GM21825 (cell line): ENCODE data around the gene CELF4.

Source experiments
- ATAC-seq: cut with Tn5 transposase; IDR thresholded peaks from one replicate; pipeline ENCODE4 v1.9.1; 2021; ENCODE audit warnings: mild to moderate bottlenecking, moderate library complexity; ENCODE audit not compliant: unreplicated experiment

Gene CELF4

GRCh38 chr18:37266290-37266689 is 299.3 kb downstream of the CELF4 start:
- no peak for ATAC-seq

GRCh38 chr18:37265382-37265781 is 300.2 kb downstream of the CELF4 start:
- ATAC-seq, result no peak

DNA sequence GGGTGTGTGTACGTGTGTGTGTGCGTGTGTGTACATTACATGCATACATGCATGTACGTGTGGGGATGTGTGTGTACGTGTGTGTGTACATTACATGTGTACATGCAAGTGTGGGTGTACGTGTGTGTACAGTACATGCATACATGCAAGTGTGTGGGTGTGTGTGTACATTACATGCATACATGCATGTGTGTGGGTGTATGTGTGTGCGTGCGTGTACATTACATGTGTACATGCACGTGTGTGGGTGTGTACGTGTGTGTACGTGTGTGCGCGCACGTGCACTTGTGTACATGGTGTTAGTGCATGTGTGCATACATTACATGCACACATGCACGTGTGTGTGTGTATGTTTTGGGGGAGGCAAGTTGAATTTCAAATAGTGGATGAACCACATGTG is 300.6 kb downstream of the CELF4 start:
- ATAC-seq, result no peak

DNA sequence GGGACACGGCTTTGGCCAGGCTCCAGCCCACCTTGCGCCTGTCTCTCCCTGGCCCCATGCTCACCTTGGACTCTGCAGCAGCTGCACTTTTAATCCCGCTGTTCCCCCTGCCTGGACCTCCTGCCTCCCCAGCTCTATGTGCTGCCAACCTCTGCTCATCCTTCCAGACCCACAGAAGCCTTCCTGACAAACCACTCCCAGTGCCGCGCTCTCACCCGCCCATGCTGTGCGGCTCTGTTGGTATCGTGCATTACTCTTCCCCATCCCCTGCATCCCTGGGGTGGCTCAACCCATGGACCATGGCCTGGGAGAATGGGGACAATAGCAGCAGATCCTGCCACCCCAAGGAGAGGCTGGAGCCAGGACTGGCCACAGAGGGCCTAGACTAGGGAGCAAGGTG is 303.6 kb downstream of the CELF4 start:
- ATAC-seq, result no peak

GRCh38 chr18:37261246-37261840 is 304.3 kb downstream of the CELF4 start:
- no peak for ATAC-seq

DNA sequence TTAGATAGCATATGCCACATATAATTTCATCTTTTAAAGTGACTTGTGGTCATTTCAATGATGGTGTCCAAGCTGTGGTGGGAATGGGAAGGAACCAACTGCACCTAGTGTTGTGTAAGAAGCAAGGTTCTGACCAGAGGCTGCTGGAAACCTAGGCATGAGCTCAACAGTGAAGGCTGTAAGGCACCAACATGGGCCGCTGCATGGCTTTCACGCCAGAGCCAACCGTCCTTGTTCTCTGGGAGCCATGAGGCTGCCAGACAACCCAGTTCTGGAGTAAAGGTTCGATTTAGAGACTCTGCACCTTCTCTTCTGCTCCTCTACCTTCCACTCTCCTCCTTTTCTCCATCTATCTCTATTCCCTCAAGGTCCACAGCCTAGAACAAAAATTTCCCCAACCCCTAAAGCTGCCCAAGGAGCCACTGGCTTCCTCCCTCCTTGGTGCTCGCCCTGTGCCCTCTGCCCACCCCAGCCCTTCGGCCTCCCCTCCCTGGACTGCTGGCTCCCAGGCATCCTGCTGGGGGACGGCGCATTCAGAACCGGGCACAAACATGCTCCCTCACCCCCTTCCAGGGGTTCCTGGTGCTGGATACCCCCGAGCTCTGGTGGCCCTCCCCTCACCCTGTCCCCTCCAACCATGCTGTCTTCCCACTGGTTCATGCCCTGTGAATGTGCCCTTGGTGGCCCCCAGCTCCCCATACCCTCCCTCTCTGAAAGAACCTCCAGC is 305.1 kb downstream of the CELF4 start:
- no peak for ATAC-seq

DNA sequence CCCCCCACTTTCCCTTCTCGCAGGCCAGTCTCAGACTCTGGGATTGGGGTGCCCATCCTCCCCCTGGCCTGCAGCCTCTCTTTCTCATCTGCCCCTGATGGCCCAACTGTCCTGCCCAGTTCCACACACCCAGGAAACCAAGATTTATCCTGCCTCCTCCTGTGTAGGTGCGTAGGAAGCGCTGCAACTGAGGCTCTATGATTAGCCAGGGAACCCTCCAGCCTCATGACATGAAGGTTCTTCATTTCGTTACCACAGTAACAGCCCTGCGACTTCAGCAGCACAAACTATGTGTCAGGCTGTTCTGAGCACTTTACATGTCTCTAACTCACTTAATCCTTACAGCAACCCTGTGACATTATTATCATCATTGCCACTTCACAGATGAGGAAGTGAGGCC is 305.9 kb downstream of the CELF4 start:
- no peak for ATAC-seq

DNA sequence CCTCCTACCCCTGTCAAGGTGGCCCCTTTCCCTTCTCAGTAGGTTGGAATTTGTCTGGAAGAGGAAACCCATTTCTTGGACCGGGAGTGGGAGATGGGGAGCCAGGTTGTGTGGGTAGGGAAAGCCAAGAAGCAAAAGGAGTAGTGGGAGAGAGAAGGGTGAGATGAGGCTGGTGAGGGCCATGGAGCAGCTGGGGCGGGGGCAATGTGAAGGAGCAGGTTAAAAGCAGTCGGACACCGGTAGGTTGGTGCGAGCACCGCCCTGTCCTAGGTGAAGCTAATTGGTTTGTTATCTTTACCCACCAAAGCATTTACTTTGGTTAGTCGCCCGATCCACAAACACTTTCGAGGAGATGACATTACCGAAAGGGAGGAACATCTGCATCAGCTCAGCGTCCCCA is 306.8 kb downstream of the CELF4 start:
- ATAC-seq, result no peak

DNA sequence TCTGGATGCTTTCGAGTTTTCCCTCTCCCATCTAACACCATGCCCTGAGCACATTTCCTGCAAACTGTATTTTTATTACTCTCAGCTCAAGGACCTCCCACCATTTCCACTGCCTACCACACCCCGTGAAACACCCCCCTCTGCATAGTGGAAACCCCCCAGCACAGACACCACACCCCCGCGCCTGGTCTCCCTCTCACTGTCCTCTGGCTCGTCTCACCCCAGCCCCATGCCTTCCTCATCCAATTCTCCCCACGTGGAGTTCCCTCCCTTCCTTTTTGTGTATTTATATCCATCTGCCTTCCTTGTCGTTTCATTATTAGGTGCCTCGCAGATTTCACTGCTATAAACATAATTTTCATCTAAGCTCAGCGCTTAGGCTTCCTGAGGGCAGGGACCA is 307.5 kb downstream of the CELF4 start:
- ATAC-seq, result no peak

DNA sequence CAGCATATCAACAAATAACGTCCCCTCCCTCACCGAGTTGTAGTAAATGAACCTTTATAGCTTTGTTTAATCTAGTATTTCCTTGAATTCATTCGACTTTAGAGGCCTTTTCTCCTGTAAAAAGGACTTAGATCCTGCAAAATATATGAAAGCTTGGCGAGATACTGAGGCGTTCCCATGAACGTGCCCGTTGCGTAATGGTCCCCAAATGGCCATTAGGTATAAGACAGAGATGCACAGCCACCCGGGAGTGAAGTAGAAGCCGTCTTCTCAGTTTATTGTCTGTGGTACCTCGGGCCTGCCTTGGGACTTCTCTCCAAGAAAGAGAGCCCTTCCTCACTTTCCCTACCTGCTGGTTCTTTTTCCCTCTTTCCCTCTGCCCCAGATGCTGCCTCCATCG is 310.6 kb downstream of the CELF4 start:
- ATAC-seq, result no peak

DNA sequence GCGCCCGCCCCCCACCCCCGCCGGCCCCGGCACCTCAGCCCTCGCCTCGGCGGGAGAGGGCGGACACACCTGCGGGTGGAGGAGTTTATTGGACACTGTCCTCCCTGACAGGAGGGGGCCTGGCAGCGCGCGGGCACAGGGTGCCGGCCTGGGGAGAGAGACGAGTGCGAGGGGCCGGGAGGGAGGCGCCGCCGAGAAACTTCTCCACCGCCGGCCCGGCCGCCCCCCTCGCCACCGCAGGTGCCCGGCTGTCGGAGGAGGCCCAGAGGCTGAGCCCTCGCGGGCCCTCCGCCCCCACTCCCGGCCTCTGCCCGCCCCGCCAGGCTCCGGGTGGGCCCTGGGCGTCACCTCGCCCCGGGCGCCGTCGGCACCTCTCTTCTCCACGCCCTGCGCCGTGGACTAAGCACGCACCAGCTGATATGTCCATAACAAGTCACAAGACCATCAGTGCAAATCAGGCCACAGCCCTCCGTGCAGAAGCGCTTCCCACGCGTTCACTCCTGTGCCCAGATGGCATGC is 311.3 kb downstream of the CELF4 start:
- ATAC-seq, result no peak

- ATAC-seq, result no peak
Measured at GRCh38 chr18:37253394-37254235, 312.0 kb downstream of the CELF4 start.

DNA sequence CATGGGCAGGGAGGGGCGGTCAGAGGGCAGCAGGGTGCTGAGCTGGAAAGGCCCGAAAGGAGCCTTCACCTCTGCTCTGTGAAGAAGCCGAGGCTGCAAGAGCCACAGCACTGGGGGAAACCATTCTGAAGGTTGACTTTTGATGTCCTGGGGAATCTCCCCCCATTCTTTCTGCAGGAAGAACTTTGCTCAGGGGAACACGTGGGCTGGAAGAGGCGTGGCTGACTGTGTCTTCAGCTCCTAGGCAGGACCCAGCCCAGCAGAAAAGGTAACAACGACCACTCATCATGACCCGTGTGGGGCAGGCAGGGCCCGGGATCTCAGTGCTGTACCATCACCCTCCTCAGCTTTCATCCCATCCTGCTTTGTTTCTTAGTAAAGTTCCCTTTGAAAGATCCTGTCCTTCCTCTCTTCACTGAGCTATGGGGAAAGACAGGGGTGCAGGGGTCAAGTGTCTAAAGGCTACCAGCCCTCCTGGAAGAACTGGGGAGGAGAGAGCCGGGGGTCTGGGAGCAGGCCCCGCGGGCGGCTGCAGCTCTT is 312.7 kb downstream of the CELF4 start:
- ATAC-seq, result no peak

GRCh38 chr18:37252342-37252741 is 313.3 kb downstream of the CELF4 start:
- ATAC-seq, result no peak

- ATAC-seq, result no peak
Measured at GRCh38 chr18:37251679-37252078, 313.9 kb downstream of the CELF4 start.

DNA sequence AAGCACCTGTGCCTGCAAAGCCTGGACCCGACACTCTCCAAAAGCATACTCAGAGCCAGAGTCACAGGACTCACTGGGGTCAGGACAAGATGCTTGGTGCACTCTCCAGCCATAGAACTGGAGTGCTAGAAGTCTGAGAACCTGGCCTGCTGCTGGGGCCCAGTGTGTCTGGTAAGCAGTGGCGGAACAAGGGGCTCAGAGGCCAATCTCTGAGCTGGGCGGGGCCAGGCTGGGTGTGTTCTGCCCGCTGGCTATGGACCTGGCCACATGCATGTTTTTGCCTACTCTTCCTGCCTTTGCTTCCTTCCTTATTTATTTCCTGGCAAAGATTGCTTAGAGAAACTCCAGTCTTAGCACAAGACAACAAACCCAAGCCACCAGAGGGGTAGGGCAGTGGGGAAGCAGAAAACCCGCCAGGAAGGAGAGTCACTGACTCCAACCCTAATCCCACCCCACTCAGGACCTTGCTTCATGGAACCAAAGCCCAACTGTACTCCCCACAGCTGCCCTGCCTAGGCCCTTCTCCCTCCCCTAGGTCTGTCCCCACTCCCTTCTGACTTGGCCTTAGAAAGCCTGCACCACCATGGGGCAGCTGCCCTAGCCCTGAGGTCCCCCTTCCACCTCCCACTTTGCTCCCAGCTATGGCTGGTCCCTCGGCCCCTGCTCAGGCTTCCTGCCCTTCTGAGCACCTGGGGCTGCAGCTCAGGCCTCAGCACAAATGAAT is 315.5 kb downstream of the CELF4 start:
- ATAC-seq, result no peak

- no peak for ATAC-seq
Measured at GRCh38 chr18:37249171-37249886, 316.3 kb downstream of the CELF4 start.

GRCh38 chr18:37248281-37248680 is 317.3 kb downstream of the CELF4 start:
- no peak for ATAC-seq

GRCh38 chr18:37247497-37248161 is 318.0 kb downstream of the CELF4 start:
- ATAC-seq, result no peak
